Loucy (cell line): ENCODE data around the gene RNF130.
"Not testable (repeated sequence)": the region's sequence is repeated elsewhere in the genome, so short reads cannot be mapped to it uniquely, and the experiment has no call there.

Experiments
- H2AFZ ChIP-seq: fragments of 200-600 bp; sonication (generic); 2 replicates; pipeline ENCODE4 v1.6.0; 2016; ENCODE audit warnings: antibody characterized with exemption, mild to moderate bottlenecking, low read length, moderate library complexity
- H3F3A ChIP-seq: fragments of 200-600 bp; 2 replicates; pipeline ENCODE4 v1.6.0; 2016; ENCODE audit warnings: antibody characterized with exemption, low read depth, mild to moderate bottlenecking
- H3K27me3 ChIP-seq: fragments of 200-600 bp; sonication (generic); 2 replicates; pipeline ENCODE4 v1.6.1; 2014; ENCODE audit warnings: low read length, mild to moderate bottlenecking; ENCODE audit not compliant: insufficient read depth, poor library complexity, severe bottlenecking
- H3K36me3 ChIP-seq: fragments of 200-600 bp; sonication (generic); 2 replicates; pipeline ENCODE4 v1.6.1; 2016; ENCODE audit warnings: low read length; ENCODE audit not compliant: insufficient read depth
- H3K4me1 ChIP-seq: fragments of 200-600 bp; sonication (generic); 2 replicates; pipeline ENCODE4 v1.5.1; 2014; ENCODE audit warnings: low read length, mild to moderate bottlenecking; ENCODE audit not compliant: insufficient read depth, poor library complexity, severe bottlenecking
- H3K4me2 ChIP-seq: fragments of 200-600 bp; sonication (generic); 2 replicates; pipeline ENCODE4 v1.6.0; 2014; ENCODE audit warnings: antibody characterized with exemption, low read length, low read depth, mild to moderate bottlenecking; ENCODE audit not compliant: poor library complexity, severe bottlenecking
- H3K4me3 ChIP-seq: fragments of 200-600 bp; sonication (generic); 2 replicates; pipeline ENCODE4 v1.5.1; 2014; ENCODE audit warnings: low read length, mild to moderate bottlenecking, mixed read lengths; ENCODE audit not compliant: poor library complexity, severe bottlenecking
- H3K79me2 ChIP-seq: fragments of 200-600 bp; sonication (generic); 2 replicates; pipeline ENCODE4 v1.6.1; 2014; ENCODE audit warnings: low read length; ENCODE audit not compliant: insufficient read depth
- H3K9ac ChIP-seq: fragments of 200-600 bp; sonication (generic); 2 replicates; pipeline ENCODE4 v1.6.0; 2014; ENCODE audit warnings: mild to moderate bottlenecking, low read depth, low read length, moderate library complexity; ENCODE audit not compliant: poor library complexity, severe bottlenecking
- H3K9me2 ChIP-seq: fragments of 200-600 bp; sonication (generic); replicated peaks from 2 replicates; pipeline ENCODE4 v1.6.1; 2016; ENCODE audit warnings: low read depth, low read length, mixed read lengths
- H3K9me3 ChIP-seq: fragments of 200-600 bp; sonication (generic); 2 replicates; pipeline ENCODE4 v1.6.1; 2014; ENCODE audit warnings: mild to moderate bottlenecking, antibody characterized with exemption, low read length, low read depth; ENCODE audit not compliant: insufficient read depth
- H4K20me1 ChIP-seq: fragments of 200-600 bp; sonication (generic); 2 replicates; pipeline ENCODE4 v1.6.0; 2014; ENCODE audit warnings: antibody characterized with exemption, low read length, mild to moderate bottlenecking; ENCODE audit not compliant: insufficient read depth, poor library complexity, severe bottlenecking
- EZH2phosphoT487 ChIP-seq: fragments of 200-600 bp; IDR thresholded peaks from 2 replicates; pipeline ENCODE4 v1.6.1; 2018; ENCODE audit warnings: antibody characterized with exemption, mild to moderate bottlenecking, moderate library complexity, borderline replicate concordance
- TF ChIP-seq, protein P1 (sequence below): fragments of 200-600 bp; sonication (generic); conservative IDR thresholded peaks from 2 replicates; pipeline ENCODE4 v1.5.1; 2014; ENCODE audit warnings: mild to moderate bottlenecking, antibody characterized with exemption, low read length

RNF130 gene

DNA sequence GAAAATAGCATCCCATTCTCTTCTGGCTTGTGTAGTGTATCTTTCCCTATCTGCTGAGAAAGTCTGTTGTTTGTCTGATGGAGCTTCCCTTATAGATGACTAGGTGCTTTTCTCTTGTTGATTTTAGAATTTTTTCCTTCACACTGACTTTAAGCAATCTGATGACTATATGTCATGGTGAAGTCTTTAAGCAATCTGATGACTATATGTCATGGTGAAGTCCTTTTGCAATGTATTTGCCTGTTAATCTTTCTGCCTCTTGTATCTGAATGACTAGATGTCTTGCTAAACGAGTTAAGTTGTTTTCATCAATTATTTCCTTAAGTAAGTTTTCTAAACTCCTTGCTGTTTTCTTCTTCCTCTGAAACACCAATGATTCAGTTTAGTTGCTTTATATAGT lies 80.5 kb downstream of the RNF130 start:
- H3K9me2 ChIP-seq = no peaks in the 10 kb centered on the region
- H4K20me1 ChIP-seq = no peaks in the 10 kb centered on the region
- no peaks in the 10 kb centered on the region for H3K79me2 ChIP-seq
- TF ChIP-seq EZH2phosphoT487 = no peak
- TF ChIP-seq, protein P1, sequence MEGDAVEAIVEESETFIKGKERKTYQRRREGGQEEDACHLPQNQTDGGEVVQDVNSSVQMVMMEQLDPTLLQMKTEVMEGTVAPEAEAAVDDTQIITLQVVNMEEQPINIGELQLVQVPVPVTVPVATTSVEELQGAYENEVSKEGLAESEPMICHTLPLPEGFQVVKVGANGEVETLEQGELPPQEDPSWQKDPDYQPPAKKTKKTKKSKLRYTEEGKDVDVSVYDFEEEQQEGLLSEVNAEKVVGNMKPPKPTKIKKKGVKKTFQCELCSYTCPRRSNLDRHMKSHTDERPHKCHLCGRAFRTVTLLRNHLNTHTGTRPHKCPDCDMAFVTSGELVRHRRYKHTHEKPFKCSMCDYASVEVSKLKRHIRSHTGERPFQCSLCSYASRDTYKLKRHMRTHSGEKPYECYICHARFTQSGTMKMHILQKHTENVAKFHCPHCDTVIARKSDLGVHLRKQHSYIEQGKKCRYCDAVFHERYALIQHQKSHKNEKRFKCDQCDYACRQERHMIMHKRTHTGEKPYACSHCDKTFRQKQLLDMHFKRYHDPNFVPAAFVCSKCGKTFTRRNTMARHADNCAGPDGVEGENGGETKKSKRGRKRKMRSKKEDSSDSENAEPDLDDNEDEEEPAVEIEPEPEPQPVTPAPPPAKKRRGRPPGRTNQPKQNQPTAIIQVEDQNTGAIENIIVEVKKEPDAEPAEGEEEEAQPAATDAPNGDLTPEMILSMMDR = no peak
- no peak overlapping the region for H3K4me2 ChIP-seq
- no peaks in the 10 kb centered on the region for H3K27me3 ChIP-seq
- no peaks in the 10 kb centered on the region for H3K9me3 ChIP-seq
- no peak overlapping the region for H2AFZ ChIP-seq
- no peaks in the 10 kb centered on the region for H3F3A ChIP-seq
- H3K4me3 ChIP-seq = no peak overlapping the region
- H3K4me1 ChIP-seq = no peaks in the 10 kb centered on the region
- no peaks in the 10 kb centered on the region for H3K36me3 ChIP-seq
- no peak overlapping the region for H3K9ac ChIP-seq

DNA sequence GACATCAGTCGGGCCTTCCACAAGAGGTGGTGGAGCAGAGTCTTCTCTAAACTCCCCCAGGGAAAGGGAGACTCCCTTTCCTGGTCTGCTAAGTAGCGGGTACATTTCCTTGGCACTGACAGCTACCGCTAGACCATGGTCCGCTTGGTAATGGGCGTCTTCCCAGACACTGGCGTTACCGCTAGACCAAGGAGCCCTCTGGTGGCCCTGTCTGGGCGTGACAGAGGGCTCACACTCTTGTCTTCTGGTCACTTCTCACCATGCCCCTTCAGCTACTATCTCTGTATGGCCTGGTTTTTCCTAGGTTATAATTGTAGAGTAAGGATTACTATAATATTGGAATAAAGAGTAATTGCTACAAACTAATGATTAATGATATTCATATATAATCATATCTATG lies 81.0 kb downstream of the RNF130 start:
- not testable (repeated sequence) for H3K9me2 ChIP-seq, H3K36me3 ChIP-seq, H3K27me3 ChIP-seq, H2AFZ ChIP-seq, H3K4me1 ChIP-seq, H3K79me2 ChIP-seq, H3F3A ChIP-seq, H4K20me1 ChIP-seq, H3K9ac ChIP-seq, H3K9me3 ChIP-seq, H3K4me2 ChIP-seq, H3K4me3 ChIP-seq

DNA sequence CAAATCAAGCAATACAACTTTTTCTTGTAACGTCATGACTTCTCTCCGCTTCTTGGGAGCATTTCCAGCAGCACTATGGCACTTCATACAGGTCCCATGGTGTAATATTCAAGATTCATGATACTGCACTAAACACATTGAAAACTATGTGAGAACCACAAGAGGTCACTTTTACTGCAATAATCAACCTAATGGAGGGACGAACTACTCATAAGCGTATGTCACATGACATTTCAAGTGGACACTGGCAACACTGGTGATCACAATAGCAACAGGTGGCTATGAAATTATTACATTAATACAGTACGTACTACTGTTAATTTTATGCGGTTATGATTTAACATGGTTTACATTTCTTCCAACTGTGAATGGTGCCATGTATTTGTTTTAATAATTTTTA lies 85.2 kb downstream of the RNF130 start:
- Histone ChIP-seq H3K9me3 (no peaks in the 10 kb centered on the region), H3K4me3 (no peak overlapping the region), H3K9me2 (no peaks in the 10 kb centered on the region), H2AFZ (no peak overlapping the region), H3K79me2 (no peaks in the 10 kb centered on the region), H3K36me3 (no peaks in the 10 kb centered on the region), H3K9ac (no peak overlapping the region), H3K4me1 (no peaks in the 10 kb centered on the region), H4K20me1 (no peaks in the 10 kb centered on the region), H3K27me3 (no peaks in the 10 kb centered on the region), H3F3A (no peaks in the 10 kb centered on the region), H3K4me2 (no peak overlapping the region)
- TF ChIP-seq, protein P1 = no peak
- no peak for TF ChIP-seq EZH2phosphoT487

DNA sequence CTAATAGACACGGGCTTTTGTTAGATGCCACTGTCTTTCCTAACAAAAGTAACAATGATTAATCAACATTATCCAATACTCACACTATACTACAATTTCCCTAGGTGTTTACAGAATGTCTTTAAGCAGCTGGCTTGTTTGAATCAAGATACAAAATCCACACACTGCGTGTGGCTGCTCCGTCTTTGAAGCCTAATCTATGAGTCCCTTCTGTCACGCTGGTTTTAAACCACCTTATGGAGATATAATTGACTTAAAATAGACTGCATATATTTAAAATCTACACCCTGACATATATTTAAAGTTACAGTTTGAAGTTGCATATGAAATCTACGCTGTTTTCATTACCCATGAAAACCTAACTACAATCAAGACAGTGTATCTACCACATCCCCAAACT lies 89.9 kb downstream of the RNF130 start:
- H3F3A ChIP-seq = no peaks in the 10 kb centered on the region
- peaks cover 23% of the 10 kb centered on the region; the same call in 1 of the 2 replicates for H3K36me3 ChIP-seq
- H3K27me3 ChIP-seq = no peaks in the 10 kb centered on the region
- no peak overlapping the region for H3K4me3 ChIP-seq
- no peaks in the 10 kb centered on the region for H3K4me1 ChIP-seq
- H3K9ac ChIP-seq = no peak overlapping the region
- H3K9me3 ChIP-seq = no peaks in the 10 kb centered on the region
- H4K20me1 ChIP-seq = no peaks in the 10 kb centered on the region
- H3K79me2 ChIP-seq = no peaks in the 10 kb centered on the region
- TF ChIP-seq, protein P1 = no peak
- TF ChIP-seq EZH2phosphoT487 = no peak
- no peak overlapping the region for H3K4me2 ChIP-seq
- H2AFZ ChIP-seq = no peak overlapping the region
- no peaks in the 10 kb centered on the region for H3K9me2 ChIP-seq
